HG03342 (cell line): ENCODE measurements around the gene SPECC1.
"Not testable (repeated sequence)": the region's sequence is repeated elsewhere in the genome, so short reads cannot be mapped to it uniquely, and the experiment has no call there.

Experiments used
- ATAC-seq: cut with Tn5 transposase; IDR thresholded peaks from one replicate; pipeline ENCODE4 v1.9.1; 2021; ENCODE audit warnings: mild to moderate bottlenecking, moderate library complexity; ENCODE audit not compliant: unreplicated experiment

SPECC1 gene

GRCh38 chr17:20123209-20123608 is 114.0 kb downstream of the SPECC1 start:
- ATAC-seq, result no peak

GRCh38 chr17:20125724-20126123 is 116.6 kb downstream of the SPECC1 start:
- no peak for ATAC-seq

- ATAC-seq, result no peak
Measured at GRCh38 chr17:20127360-20128035, 118.3 kb downstream of the SPECC1 start.

DNA sequence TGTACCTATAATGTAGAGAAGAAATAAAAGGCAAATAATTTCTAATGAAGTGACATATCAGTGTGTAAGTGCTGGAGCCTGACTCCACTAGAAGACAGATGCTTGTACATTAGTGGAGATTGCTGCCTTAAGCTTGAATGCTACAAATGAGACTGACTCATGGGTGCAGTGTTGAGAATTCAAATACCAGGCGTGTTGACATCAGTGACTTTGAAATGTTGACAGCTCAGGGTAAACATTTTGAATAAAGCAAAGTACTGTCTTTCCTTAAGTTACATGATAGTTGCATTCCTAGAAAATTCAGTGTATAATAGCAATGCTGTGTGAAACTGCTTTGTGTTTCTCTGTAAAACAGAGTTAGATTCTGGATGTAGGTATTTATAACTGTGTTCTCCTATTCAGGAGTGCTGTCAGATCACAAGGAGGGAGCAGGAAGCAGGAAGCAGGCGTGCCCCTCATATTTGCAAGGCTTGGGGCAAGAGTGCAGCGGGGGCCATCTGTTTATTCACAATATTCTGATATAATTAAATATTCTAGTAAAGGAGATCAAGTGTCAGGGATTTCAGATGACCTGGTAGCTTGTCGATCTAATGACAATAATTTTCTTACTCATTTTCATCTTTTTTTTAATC is 119.0 kb downstream of the SPECC1 start:
- no peak for ATAC-seq

DNA sequence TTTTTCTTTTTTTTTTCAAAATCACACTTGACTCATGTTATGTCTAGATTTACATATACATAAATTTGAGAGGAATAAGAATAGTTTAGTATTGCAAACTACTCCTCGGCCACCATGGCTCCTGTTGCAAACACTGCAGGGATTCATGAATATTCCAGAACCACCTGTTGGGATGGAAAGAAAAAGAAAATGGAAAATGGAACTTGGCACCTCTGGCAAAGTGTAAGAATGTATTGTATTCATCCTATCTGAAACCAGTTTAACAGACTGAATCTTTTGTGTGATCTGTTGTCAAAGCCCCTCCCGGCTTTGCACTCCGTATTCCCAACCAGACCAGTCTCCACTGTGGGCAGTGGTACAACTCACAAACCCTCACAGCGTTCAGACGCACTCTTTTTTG is 124.4 kb downstream of the SPECC1 start:
- no peak for ATAC-seq

GRCh38 chr17:20141198-20141972 is 132.2 kb downstream of the SPECC1 start:
- ATAC-seq, result no peak

DNA sequence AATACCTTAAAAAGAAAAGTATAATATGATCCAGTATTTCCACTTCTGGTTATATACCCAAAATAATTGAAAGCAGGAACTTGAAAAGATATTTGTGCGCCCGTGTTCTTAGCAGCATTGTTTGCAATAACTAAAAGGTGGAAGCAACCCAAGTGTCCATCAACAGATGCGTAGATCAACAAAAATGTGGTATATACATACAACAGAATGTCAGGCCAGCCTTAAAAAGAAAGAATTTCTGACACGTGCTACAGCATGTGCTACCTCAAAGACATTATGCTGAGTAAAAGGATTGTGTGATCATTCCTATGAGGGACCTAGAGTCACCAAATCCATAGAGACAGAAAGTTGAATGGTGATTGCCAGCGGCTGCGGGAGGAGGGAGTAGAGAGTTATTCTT is 133.1 kb downstream of the SPECC1 start:
- no peak for ATAC-seq

DNA sequence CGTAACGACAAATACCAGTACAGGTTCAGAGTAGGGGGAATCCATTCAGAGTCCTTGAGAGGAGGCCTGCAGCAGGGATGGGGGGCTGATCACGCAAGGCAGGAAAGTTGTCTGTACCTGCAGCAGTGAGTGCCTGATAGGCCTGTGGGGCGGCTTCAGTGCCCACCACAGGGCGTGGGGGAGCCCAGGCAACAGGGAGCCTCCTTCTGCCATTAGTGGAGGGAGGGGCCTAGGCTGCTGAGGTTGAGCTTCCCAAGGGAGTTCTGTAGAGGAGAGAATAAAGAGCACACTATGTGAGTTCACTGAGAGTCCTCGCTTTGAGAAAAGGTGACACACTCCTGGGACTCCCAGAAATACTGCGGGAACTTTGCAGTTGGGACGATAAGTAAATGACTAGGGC is 134.6 kb downstream of the SPECC1 start:
- no peak for ATAC-seq

- no peak for ATAC-seq
Measured at GRCh38 chr17:20145567-20145966, 136.4 kb downstream of the SPECC1 start.

DNA sequence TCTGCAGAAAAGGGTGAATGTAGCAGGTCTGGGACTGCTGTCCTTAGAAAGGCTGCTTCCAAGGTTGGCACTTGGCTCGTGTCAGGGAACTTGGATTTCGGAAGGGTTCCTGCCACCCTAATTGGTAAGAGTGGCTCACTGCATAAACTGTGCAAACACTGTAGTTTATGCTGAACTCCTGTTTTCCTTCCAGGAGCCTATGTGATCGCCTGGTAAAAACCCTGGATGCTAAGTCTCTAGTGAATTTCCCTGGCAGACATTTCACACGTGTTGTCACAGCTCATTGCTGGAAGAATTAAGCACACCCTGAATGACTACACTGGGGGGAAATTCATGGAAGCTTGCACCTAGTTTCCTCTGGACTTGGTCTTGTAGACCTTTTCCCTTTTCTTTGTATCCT is 140.1 kb downstream of the SPECC1 start:
- no peak for ATAC-seq

GRCh38 chr17:20151174-20151573 is 142.0 kb downstream of the SPECC1 start:
- no peak for ATAC-seq

GRCh38 chr17:20153231-20153630 is 144.1 kb downstream of the SPECC1 start:
- ATAC-seq, result no peak

DNA sequence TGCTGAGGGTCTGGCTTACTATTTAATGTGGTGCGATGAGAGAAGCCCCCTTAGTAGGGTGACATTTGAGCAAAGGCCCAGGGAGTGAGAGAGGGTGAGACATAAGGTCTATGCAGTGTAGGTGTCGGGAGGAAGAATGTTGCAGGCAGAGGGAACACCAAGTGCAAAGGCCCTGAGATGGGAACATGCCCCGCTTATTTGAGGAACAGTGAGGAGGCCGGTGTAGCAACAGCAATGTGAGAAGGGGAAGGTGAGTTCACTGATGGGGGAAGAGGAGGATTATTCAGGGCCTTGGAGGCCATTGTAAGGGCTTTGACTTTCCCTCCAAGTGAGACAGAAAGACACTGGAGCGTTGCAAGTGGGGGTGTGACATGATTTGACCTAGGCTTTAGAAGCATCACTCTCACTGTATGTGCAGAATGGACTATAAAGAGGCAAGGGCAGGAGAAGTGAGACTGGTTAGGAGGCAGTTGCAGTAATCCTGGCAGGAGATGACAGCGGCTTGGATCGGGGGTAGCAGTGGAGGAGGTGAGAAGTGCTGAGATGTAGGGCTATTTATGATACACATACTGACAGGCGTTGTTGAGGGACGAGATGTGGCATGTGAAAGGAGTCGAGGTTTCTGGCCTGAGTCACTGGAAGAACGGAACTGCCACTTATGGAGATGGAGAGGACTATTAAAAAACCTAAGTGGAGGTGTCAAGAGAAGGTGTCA is 145.3 kb downstream of the SPECC1 start:
- no peak for ATAC-seq

DNA sequence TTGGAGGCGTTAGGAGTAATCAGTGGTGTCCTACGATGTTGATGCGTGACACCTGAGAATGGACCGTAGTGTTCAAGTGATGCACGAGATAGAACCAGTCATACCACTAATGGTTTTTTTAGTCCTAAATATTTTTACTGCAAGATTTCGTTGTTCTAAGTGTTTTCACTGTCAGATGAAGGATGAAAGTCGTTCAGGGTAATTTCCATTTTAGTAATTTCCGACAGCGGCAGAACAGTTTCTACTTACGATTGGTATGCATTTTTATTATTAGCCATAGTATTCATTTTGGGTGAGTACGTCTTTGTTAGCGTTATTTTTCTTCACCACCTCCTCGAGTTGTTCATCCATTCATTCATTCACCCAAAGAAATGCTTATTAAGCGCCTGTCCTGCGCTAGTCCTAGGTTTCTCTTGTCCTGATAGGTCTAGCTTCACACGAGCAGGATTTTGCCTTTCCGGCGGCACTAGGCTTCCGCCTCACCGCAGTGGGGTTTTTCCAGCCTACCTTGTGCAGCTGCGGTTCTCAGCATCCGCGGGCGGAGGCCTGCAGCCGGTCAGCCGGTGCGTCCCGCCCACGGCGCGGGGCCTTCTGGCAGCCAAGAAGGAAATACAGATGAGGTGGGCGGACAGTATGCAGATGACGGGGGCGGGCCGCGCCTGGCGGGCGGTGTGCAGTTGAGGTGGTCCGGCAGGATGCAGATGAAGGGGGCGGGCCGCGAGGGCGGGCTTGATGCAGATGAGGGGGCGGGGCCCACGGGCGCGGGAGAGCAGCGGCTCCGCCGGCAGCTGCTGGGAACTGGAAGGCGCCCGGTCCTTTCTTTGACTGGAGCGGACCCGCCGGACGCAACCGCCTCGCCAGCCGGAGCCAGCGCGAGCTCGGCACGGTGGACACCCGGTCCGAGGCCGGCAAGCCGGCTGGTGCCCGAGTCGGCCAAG is 146.4 kb downstream of the SPECC1 start:
- peak; percentile 90 for ATAC-seq

DNA sequence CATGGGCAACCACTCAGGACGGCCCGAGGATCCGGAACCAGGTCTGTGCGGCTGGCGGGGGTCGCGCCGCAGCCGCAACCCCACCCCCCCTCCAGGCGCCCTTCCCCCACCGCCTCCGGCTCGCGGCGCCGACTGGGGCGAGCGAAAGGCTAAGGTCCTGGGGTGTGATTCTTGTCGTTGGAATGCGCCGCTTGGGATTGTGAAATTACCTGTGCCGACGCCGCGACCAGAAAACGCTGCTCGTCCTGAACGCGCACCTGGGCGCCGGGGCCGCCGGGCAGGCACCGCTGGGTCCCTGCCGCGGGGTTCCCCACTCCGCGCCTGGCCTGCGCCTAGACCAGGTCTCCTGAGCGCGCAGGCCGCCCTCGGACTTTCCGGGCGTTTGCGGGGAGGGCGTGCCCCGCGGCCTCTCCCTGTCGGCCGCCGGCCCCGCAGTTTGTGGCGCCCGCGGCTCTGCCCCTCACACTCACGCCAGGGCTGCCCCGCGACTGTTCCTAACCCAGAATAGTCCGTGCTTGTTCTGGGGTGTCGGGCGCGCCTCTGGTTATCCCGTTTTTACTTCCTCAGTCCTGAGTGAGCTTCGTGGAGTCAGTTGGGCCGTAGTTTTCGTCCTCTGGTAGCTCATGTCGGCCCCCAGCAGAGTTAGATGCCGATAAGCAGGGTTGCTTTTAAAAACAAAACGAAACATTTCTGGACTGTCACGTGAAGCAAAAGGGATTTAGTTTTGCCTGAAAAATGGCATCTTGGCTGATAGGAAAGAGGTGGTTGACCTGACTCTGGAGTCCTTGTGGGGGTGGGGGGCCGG is 147.2 kb downstream of the SPECC1 start:
- ATAC-seq, result peak; percentile 16

GRCh38 chr17:20157001-20157310 is 147.8 kb downstream of the SPECC1 start:
- no peak for ATAC-seq

GRCh38 chr17:20158580-20158979 is 149.4 kb downstream of the SPECC1 start:
- no peak for ATAC-seq

DNA sequence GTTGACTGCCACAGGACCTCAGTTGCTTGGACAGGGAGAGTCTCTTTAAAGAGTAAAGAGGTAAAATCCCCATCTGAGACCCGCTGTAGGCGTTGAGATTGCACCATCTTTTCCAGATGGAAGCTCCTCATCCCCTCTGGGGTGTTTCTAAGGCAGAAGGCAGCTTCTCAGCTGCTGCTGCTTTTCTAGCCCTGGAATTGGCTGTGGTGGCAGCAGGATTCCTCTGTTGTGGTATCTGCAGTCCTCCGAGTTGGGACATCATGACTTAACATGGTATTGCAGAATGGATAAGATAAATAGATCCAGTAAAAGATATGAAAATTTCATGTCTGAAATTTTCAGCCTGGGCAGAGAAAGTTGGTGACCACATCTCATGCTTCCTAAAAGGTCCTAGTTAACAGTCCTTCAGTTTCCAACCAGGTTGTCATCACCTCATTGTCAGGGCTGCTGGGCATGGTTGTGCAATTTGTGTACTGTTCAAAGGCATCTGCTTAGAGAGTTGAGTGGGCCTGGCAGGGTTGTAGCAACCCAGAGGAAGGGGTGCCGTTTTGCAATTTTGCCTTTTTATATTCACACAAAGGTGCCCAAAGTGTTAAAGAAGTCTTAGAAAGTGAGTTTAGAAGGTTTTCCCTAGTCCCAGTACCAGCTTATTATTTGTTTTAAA is 150.4 kb downstream of the SPECC1 start:
- no peak for ATAC-seq

- ATAC-seq, result not testable (repeated sequence)
Measured at GRCh38 chr17:20165516-20165915, 156.4 kb downstream of the SPECC1 start.
